Measurements from ENCODE around the gene HNRNPM. TPM values are rescaled to one million over a fixed set of nuclear protein-coding genes. Genes with fewer than 3 reads are reported as not detected.

Gene HNRNPM, protein sequence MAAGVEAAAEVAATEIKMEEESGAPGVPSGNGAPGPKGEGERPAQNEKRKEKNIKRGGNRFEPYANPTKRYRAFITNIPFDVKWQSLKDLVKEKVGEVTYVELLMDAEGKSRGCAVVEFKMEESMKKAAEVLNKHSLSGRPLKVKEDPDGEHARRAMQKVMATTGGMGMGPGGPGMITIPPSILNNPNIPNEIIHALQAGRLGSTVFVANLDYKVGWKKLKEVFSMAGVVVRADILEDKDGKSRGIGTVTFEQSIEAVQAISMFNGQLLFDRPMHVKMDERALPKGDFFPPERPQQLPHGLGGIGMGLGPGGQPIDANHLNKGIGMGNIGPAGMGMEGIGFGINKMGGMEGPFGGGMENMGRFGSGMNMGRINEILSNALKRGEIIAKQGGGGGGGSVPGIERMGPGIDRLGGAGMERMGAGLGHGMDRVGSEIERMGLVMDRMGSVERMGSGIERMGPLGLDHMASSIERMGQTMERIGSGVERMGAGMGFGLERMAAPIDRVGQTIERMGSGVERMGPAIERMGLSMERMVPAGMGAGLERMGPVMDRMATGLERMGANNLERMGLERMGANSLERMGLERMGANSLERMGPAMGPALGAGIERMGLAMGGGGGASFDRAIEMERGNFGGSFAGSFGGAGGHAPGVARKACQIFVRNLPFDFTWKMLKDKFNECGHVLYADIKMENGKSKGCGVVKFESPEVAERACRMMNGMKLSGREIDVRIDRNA
- total RNA-seq (100 to 1,000 TPM; 200 to 272 (median 213) TPM), total RNA-seq (139 to 424 (median 219) reads per million in 29 experiments)
- total RNA-seq (2013): 106 TPM

DNA sequence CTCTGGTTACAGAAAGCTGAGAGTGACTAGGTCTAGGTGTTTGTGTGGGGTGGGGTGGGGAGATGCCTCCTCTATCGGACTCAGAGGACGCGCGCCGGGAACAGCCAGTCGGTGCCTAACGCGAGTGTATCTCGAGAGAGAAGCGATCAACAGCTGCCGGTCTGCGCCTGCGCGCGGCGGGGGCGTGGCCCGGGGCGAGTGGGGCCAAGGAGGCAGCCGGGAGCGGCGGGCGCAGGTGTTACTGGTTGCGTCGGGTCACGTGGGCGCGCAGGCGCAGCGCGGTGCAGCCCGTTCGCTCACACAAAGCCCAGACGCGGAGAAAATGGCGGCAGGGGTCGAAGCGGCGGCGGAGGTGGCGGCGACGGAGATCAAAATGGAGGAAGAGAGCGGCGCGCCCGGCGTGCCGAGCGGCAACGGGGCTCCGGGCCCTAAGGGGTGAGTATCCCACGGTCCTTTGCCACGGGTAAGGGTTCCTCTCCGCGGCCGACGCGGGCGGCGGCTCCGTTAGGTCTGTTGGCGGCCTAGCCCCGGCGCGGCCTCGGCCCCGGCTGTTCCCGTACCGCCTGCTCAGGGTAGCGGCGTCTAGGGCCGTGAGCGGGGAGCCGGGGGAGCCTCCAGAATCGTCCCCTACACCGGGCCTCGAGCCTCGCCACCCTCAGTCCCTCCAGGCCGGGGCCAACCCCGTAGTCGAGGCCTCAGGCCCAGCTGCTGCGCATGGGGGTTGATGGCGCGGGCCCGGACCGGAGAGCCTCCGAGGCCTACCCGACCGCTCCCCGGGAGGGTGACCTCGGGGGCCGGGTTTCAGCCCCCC lies at the start of gene HNRNPM:
TSS of gene HNRNPM (plus strand) at position 299 of the 811 bp plus-strand sequence. CDS start at position 323, 24 bp downstream.
- CTCF ChIA-PET: interaction anchor here (0.5 to 1.6 kb wide), 4 partner anchors 11 to 95 kb away, joined by 3 to 14 read pairs (median 7); partner anchors contain the start of gene MARCHF2 (in 1 of the 2)
- peak; percentile 99 to 100 (median 100) for DNase-seq
- no peaks in the 10 kb centered on the region for H3K27me3 ChIP-seq (replicated peaks in 1 of 2; ENCODE audit: control insufficient read depth in 2 of 2, extremely low read depth in 1 of 2, insufficient read depth in 2 of 2, low read length in 1 of 2)
- H3K27ac ChIP-seq (ENCODE audit: low read length): peak within 1 kb of the TSS; percentile 87
- POLR2A ChIA-PET: no interaction called here
- peaks cover 21% of the 10 kb centered on the region for H3K36me3 Mint-ChIP-seq
- peak within 1 kb of the TSS; percentile 94 to 99 (median 98) for H3K4me3 Mint-ChIP-seq
- peaks cover 41 to 47% (median 45%) of the 10 kb centered on the region in 3 donors for H3K4me1 Mint-ChIP-seq
- H3K9me3 Mint-ChIP-seq: no peaks in the 10 kb centered on the region
- under 1% methylated on average over 88 of the region's 93 CpGs for WGBS (ENCODE audit: insufficient coverage)
- peaks cover 0 to 17% of the 10 kb centered on the region in 2 donors for H3K36me3 ChIP-seq (ENCODE audit: control insufficient read depth in 2 of 2, extremely low read depth in 1 of 2, insufficient read depth in 1 of 2, low read length in 1 of 2)
- H3K27me3 Mint-ChIP-seq: no peaks in the 10 kb centered on the region
- H3K4me3 ChIP-seq (ENCODE audit: control insufficient read depth in 1 of 2, extremely low read depth in 1 of 2, low read length in 1 of 2): peak within 1 kb of the TSS; percentile 87 to 97
- H3K27ac Mint-ChIP-seq: peak within 1 kb of the TSS; percentile 96
- peak; percentile 90 to 95 (median 94) for ATAC-seq (replicated peaks in 1 of 4)
- H3K9me3 ChIP-seq: no peaks in the 10 kb centered on the region
- peaks cover 30 to 47% of the 10 kb centered on the region in 2 experiments for H3K4me1 ChIP-seq (ENCODE audit: control insufficient read depth in 1 of 2, extremely low read depth in 1 of 2, insufficient read depth in 2 of 2, low read length in 2 of 2)

GRCh38 chr19:8395621-8396082 lies 49.1 kb upstream of the HNRNPM start:
- CTCF ChIA-PET: no interaction called here

DNA sequence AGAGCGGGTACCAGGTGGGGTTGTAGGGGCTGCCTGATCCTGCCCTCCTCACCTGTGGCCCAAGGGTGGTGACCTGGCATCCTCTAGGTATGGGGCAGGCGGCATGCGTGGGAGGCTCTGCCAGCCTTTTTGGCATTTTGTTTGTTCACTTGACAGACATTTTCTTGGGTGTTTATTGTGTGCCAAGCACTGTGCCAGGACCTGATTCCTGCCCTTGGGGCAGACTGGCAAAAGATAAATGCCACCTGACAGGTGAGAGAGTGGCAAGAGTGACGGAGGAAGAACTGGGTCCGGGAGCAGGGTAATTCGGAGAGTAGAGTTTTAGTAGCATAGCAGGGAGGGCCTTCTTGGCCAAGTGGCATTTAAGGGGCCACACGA lies 48.6 kb upstream of the HNRNPM start:
- DNase-seq (no peak), ATAC-seq (replicated peaks in 1 of 4) (no peak)
- Histone ChIP-seq H3K36me3 (ENCODE audit: control insufficient read depth in 2 of 2, extremely low read depth in 1 of 2, insufficient read depth in 1 of 2, low read length in 1 of 2) (peaks cover 15 to 24% of the 10 kb centered on the region in 2 donors), H3K9me3 (no peaks in the 10 kb centered on the region), H3K27ac (ENCODE audit: low read length) (no peak overlapping the region), H3K4me3 (ENCODE audit: control insufficient read depth in 1 of 2, extremely low read depth in 1 of 2, low read length in 1 of 2) (no peak overlapping the region), H3K4me1 (ENCODE audit: control insufficient read depth in 1 of 2, extremely low read depth in 1 of 2, insufficient read depth in 2 of 2, low read length in 2 of 2) (peaks cover 4 to 43% of the 10 kb centered on the region in 2 experiments), H3K27me3 (replicated peaks in 1 of 2; ENCODE audit: control insufficient read depth in 2 of 2, extremely low read depth in 1 of 2, insufficient read depth in 2 of 2, low read length in 1 of 2) (no peaks in the 10 kb centered on the region)
- peak overlapping the region in 1 of 2 donors; percentile 49 for H3K27ac Mint-ChIP-seq
- POLR2A ChIA-PET: no interaction called here
- H3K36me3 Mint-ChIP-seq: peaks cover 8% of the 10 kb centered on the region
- H3K4me1 Mint-ChIP-seq: peaks cover 31 to 45% (median 33%) of the 10 kb centered on the region in 3 donors
- H3K9me3 Mint-ChIP-seq: no peaks in the 10 kb centered on the region
- no peaks in the 10 kb centered on the region for H3K27me3 Mint-ChIP-seq
- H3K4me3 Mint-ChIP-seq: no peak overlapping the region
- WGBS (ENCODE audit: insufficient coverage): 83% methylated on average over 7 of the region's 7 CpGs
- CTCF ChIA-PET: no interaction called here

More at GRCh38 chr19:8395621-8396082, 49.1 kb upstream of the HNRNPM start:
- no peaks in the 10 kb centered on the region for H3K9me3 Mint-ChIP-seq
- H3K36me3 ChIP-seq (ENCODE audit: control insufficient read depth in 2 of 2, extremely low read depth in 1 of 2, insufficient read depth in 1 of 2, low read length in 1 of 2): peaks cover 15 to 24% of the 10 kb centered on the region in 2 donors
- WGBS (ENCODE audit: insufficient coverage): 93% methylated on average over 13 of the region's 14 CpGs
- POLR2A ChIA-PET: no interaction called here
- H3K27ac ChIP-seq (ENCODE audit: low read length): no peak overlapping the region
- no peak for DNase-seq
- H3K27me3 ChIP-seq (replicated peaks in 1 of 2; ENCODE audit: control insufficient read depth in 2 of 2, extremely low read depth in 1 of 2, insufficient read depth in 2 of 2, low read length in 1 of 2): no peaks in the 10 kb centered on the region
- H3K9me3 ChIP-seq: no peaks in the 10 kb centered on the region
- H3K4me1 ChIP-seq (ENCODE audit: control insufficient read depth in 1 of 2, extremely low read depth in 1 of 2, insufficient read depth in 2 of 2, low read length in 2 of 2): peaks cover 6 to 48% of the 10 kb centered on the region in 2 experiments
- no peak overlapping the region for H3K4me3 Mint-ChIP-seq
- no peak for ATAC-seq (replicated peaks in 1 of 4)
- no peak overlapping the region for H3K27ac Mint-ChIP-seq
- H3K4me3 ChIP-seq (ENCODE audit: control insufficient read depth in 1 of 2, extremely low read depth in 1 of 2, low read length in 1 of 2): no peak overlapping the region
- peaks cover 36 to 50% (median 38%) of the 10 kb centered on the region in 3 donors for H3K4me1 Mint-ChIP-seq
- H3K27me3 Mint-ChIP-seq: no peaks in the 10 kb centered on the region
- H3K36me3 Mint-ChIP-seq: peaks cover 8% of the 10 kb centered on the region

GRCh38 chr19:8396563-8397203 lies 48.1 kb upstream of the HNRNPM start:
- H3K9me3 ChIP-seq: no peaks in the 10 kb centered on the region
- no peak overlapping the region for H3K27ac ChIP-seq (ENCODE audit: low read length)
- H3K9me3 Mint-ChIP-seq: no peaks in the 10 kb centered on the region
- H3K27me3 ChIP-seq (replicated peaks in 1 of 2; ENCODE audit: control insufficient read depth in 2 of 2, extremely low read depth in 1 of 2, insufficient read depth in 2 of 2, low read length in 1 of 2): no peaks in the 10 kb centered on the region
- peak overlapping the region in 1 of 3 donors; percentile 29 for H3K4me3 Mint-ChIP-seq
- H3K4me1 Mint-ChIP-seq: peaks cover 27 to 42% (median 29%) of the 10 kb centered on the region in 3 donors
- H3K4me1 ChIP-seq (ENCODE audit: control insufficient read depth in 1 of 2, extremely low read depth in 1 of 2, insufficient read depth in 2 of 2, low read length in 2 of 2): peaks cover 0 to 38% of the 10 kb centered on the region in 2 experiments
- no peaks in the 10 kb centered on the region for H3K27me3 Mint-ChIP-seq
- ATAC-seq (replicated peaks in 1 of 4) (peak; percentile 59 to 85 (median 68)), DNase-seq (peak; percentile 22 to 84 (median 63))
- peak overlapping the region in 1 of 2 donors; percentile 49 for H3K27ac Mint-ChIP-seq
- WGBS (ENCODE audit: insufficient coverage): 47% methylated on average over 17 of the region's 22 CpGs
- CTCF ChIA-PET: interaction anchor here in 1 of 2 donors (1.7 kb wide), 1 partner anchor 43 kb away, joined by 6 read pairs; no protein-coding TSS in a partner anchor
- no peak overlapping the region for H3K4me3 ChIP-seq (ENCODE audit: control insufficient read depth in 1 of 2, extremely low read depth in 1 of 2, low read length in 1 of 2)
- peaks cover 15 to 25% of the 10 kb centered on the region in 2 donors for H3K36me3 ChIP-seq (ENCODE audit: control insufficient read depth in 2 of 2, extremely low read depth in 1 of 2, insufficient read depth in 1 of 2, low read length in 1 of 2)
- POLR2A ChIA-PET: no interaction called here
- H3K36me3 Mint-ChIP-seq: peaks cover 9% of the 10 kb centered on the region

- H3K36me3 Mint-ChIP-seq: peaks cover 13% of the 10 kb centered on the region
- H3K27me3 Mint-ChIP-seq: no peaks in the 10 kb centered on the region
- Histone ChIP-seq H3K4me1 (ENCODE audit: control insufficient read depth in 1 of 2, extremely low read depth in 1 of 2, insufficient read depth in 2 of 2, low read length in 2 of 2) (peaks cover 0 to 32% of the 10 kb centered on the region in 2 experiments), H3K9me3 (no peaks in the 10 kb centered on the region), H3K4me3 (ENCODE audit: control insufficient read depth in 1 of 2, extremely low read depth in 1 of 2, low read length in 1 of 2) (no peak overlapping the region), H3K36me3 (ENCODE audit: control insufficient read depth in 2 of 2, extremely low read depth in 1 of 2, insufficient read depth in 1 of 2, low read length in 1 of 2) (peaks cover 18 to 30% of the 10 kb centered on the region in 2 donors), H3K27me3 (replicated peaks in 1 of 2; ENCODE audit: control insufficient read depth in 2 of 2, extremely low read depth in 1 of 2, insufficient read depth in 2 of 2, low read length in 1 of 2) (no peaks in the 10 kb centered on the region), H3K27ac (ENCODE audit: low read length) (no peak overlapping the region)
- H3K27ac Mint-ChIP-seq: no peak overlapping the region
- DNase-seq (no peak), ATAC-seq (replicated peaks in 1 of 4) (no peak)
- peak overlapping the region in 1 of 3 donors; percentile 29 for H3K4me3 Mint-ChIP-seq
- WGBS (ENCODE audit: insufficient coverage): 75% methylated on average over 7 of the region's 7 CpGs
- ChIA-PET POLR2A (no interaction called here), CTCF (interaction anchor here (0.6 to 1.7 kb wide), 2 partner anchors 43 to 137 kb away, joined by 3 to 6 read pairs; no protein-coding TSS in a partner anchor)
- peaks cover 23 to 36% (median 23%) of the 10 kb centered on the region in 3 donors for H3K4me1 Mint-ChIP-seq
- no peaks in the 10 kb centered on the region for H3K9me3 Mint-ChIP-seq
Measured at GRCh38 chr19:8397271-8397670, 47.5 kb upstream of the HNRNPM start.
